22Rv1 (cell line): Measurements from ENCODE around the gene FAM3A.
"Not testable (repeated sequence)": the region's sequence is repeated elsewhere in the genome, so short reads cannot be mapped to it uniquely, and the experiment has no call there.

Source experiments
- H3K27ac ChIP-seq: fragments of 450-650 bp; 2 replicates; pipeline ENCODE4 v1.5.1; 2017
- ZFX ChIP-seq: fragments of 450-650 bp; IDR thresholded peaks from 2 replicates; pipeline ENCODE4 v1.6.1; 2017; ENCODE audit warnings: antibody characterized with exemption, borderline replicate concordance
- TF ChIP-seq, protein P1 (sequence below): fragments of 450-650 bp; IDR thresholded peaks from 2 replicates; pipeline ENCODE4 v1.5.1; 2017; ENCODE audit warnings: mild to moderate bottlenecking

The FAM3A gene

GRCh38 chrX:154502989-154503388, 13.0 kb downstream of the FAM3A start:
- TF ChIP-seq ZFX, result no peak
- TF ChIP-seq, protein P1, sequence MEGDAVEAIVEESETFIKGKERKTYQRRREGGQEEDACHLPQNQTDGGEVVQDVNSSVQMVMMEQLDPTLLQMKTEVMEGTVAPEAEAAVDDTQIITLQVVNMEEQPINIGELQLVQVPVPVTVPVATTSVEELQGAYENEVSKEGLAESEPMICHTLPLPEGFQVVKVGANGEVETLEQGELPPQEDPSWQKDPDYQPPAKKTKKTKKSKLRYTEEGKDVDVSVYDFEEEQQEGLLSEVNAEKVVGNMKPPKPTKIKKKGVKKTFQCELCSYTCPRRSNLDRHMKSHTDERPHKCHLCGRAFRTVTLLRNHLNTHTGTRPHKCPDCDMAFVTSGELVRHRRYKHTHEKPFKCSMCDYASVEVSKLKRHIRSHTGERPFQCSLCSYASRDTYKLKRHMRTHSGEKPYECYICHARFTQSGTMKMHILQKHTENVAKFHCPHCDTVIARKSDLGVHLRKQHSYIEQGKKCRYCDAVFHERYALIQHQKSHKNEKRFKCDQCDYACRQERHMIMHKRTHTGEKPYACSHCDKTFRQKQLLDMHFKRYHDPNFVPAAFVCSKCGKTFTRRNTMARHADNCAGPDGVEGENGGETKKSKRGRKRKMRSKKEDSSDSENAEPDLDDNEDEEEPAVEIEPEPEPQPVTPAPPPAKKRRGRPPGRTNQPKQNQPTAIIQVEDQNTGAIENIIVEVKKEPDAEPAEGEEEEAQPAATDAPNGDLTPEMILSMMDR, result no peak
- no peak overlapping the region for H3K27ac ChIP-seq

DNA sequence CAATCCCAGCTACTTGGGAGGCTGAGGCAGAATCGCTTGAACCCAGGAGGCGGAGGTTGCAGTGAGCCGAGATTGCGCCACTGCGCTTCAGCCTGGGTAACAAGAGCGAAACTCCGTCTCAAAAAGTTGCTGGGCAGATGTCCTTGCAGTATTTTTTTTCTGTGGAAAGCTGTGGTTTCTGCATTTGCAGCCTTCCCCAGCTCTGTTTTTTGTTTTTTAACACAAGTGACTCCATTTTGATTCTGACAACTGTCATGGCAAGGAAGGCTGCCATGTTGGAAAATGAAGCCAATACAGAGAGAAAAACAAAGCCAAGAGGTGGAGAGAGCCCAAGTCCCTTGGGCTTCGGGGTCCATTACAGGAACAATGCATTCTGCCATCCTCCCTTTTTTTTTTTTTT, 13.9 kb downstream of the FAM3A start:
- no peak overlapping the region for H3K27ac ChIP-seq
- TF ChIP-seq, protein P1, result no peak
- TF ChIP-seq ZFX, result no peak

- not testable (repeated sequence) for H3K27ac ChIP-seq
Measured at GRCh38 chrX:154501423-154501822, 14.6 kb downstream of the FAM3A start.

DNA sequence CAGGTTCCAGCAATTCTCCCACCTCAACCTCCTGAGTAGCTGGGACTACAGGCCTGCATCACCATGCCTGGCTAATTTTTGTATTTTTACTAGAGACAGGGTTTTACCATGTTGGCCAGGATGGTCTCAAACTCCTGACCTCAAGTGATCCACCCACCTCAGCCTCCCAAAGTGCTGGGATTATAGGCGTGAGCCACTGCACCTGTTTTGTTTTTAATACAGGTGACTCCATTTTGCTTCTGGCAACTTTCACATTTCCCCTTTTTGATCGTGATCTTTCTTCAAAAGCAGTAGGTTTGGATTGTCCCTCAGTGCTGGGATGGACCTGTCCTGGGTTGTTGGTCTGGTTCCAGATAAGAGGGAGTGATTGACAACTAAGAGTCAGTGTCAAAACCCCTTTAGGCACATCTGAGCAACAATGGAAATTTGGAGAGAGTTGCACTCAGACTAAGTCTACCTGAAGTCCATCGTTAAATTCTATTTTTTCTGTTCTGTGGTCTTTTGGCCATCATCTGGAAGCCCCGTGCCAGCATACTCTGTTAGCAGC, 19.4 kb downstream of the FAM3A start:
- not testable (repeated sequence) for H3K27ac ChIP-seq

- TF ChIP-seq ZFX, result no peak
- TF ChIP-seq, protein P1, result no peak
- H3K27ac ChIP-seq, result no peak overlapping the region
Measured at GRCh38 chrX:154495472-154495922, 20.5 kb downstream of the FAM3A start.

GRCh38 chrX:154494715-154495114, 21.3 kb downstream of the FAM3A start:
- TF ChIP-seq ZFX, result no peak
- TF ChIP-seq, protein P1, result no peak
- no peak overlapping the region for H3K27ac ChIP-seq

DNA sequence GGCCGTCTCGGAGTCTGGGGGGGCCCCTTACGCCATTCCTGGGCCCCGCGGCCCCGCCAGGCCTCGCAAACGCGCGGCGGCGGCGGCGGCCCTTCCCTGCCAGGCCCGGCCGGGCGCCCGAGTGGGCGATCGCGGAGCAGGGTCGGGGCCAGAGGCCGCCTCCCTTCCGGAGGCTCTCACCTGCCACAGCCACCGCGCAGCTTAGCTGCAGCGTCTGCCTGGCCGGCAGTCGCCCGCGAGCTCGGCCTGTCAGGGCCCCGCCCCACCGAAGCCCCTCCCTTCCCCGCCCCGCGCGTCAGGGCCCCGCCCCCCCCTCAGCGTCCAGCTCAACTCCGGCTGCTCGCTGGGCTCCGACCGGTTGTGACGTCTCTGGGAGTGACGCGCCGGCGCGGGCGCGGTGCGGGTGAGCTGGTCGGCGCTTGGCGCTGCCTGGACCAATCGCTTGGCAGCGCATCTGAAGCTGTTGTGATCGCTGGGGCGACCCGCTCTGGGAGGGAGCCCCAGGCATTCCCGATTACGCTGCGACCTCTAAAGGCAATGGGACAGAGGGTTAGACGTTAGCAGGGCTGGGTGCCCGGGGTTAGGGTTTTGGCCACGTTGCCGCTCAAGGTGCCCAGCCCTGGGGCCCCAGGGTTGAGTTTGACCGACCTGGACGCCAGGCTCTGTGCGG, 25.5 kb downstream of the FAM3A start, which contains the start of gene SLC10A3:
SLC10A3 (minus strand) TSS at position 216 of the 670 bp plus-strand sequence. CDS start 1,689 bp downstream, outside the sequence.
- H3K27ac ChIP-seq, result peak within 1 kb of the TSS; percentile 73
- TF ChIP-seq, protein P1, result no peak

- H3K27ac ChIP-seq, result peak overlapping the region; percentile 73
Measured at GRCh38 chrX:154490021-154490413, 26.0 kb downstream of the FAM3A start.

More at GRCh38 chrX:154490021-154490413, 26.0 kb downstream of the FAM3A start:
- TF ChIP-seq ZFX, result no peak
- TF ChIP-seq, protein P1, result no peak
